ENCODE measurements around the gene DUSP22.

DNA sequence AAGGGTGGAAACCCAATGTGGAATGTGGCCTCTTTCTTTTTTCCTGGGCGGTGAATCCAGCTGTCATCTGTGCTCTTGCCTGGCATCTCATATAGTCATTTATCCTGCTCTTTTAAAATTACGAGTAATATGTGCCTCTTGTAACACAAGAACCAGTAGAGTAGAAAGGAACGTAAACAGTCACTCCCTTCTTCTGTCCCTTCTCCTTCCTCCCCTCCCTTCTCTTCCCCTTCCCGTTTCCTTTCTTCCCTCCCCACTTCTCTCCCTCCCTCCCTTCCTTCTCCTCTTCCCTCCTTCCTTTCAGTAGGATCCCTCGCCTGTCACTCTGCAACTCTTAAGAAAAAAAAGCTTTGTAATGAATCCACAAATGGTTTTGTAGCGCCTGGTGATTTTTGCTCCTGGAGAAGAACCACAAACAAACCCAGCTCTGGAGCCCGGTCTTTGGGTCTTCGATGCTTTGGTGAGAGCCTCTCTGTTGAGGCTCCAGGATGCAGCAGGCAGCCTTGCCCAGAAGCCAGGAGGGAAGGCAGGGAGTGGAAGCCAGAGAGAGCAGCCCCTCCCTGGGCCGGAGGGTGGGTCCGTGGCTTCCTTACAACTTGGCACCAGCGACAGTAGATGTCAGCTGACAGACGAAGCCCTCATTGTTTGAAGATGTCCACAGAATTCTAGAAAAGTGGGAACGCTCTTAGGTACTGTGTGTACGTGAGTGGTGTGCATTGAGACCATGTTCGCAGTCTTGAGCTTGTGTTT, 15.0 kb downstream of the DUSP22 start:
- TF ChIP-seq POLR2AphosphoS5 (IDR thresholded peaks at IDR 0.05; ENCODE audit: low read depth, low read length) (no peak), TAF1 (IDR thresholded peaks at IDR 0.05; ENCODE audit: borderline replicate concordance, insufficient read depth, low read length) (no peak), SIN3A (IDR thresholded peaks at IDR 0.05; ENCODE audit: borderline replicate concordance, insufficient read depth, low read length) (no peak)
- TF ChIP-seq, protein P1, sequence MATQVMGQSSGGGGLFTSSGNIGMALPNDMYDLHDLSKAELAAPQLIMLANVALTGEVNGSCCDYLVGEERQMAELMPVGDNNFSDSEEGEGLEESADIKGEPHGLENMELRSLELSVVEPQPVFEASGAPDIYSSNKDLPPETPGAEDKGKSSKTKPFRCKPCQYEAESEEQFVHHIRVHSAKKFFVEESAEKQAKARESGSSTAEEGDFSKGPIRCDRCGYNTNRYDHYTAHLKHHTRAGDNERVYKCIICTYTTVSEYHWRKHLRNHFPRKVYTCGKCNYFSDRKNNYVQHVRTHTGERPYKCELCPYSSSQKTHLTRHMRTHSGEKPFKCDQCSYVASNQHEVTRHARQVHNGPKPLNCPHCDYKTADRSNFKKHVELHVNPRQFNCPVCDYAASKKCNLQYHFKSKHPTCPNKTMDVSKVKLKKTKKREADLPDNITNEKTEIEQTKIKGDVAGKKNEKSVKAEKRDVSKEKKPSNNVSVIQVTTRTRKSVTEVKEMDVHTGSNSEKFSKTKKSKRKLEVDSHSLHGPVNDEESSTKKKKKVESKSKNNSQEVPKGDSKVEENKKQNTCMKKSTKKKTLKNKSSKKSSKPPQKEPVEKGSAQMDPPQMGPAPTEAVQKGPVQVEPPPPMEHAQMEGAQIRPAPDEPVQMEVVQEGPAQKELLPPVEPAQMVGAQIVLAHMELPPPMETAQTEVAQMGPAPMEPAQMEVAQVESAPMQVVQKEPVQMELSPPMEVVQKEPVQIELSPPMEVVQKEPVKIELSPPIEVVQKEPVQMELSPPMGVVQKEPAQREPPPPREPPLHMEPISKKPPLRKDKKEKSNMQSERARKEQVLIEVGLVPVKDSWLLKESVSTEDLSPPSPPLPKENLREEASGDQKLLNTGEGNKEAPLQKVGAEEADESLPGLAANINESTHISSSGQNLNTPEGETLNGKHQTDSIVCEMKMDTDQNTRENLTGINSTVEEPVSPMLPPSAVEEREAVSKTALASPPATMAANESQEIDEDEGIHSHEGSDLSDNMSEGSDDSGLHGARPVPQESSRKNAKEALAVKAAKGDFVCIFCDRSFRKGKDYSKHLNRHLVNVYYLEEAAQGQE (IDR thresholded peaks at IDR 0.05; ENCODE audit: insufficient read depth in 1 of 2, low read depth in 2 of 2, low read length in 2 of 2): no peak

All from PFSK-1 (cell line).